Heart left ventricle (tissue), 13 donors: Measurements from ENCODE around the gene FCN2.

Source experiments
- POLR2A ChIP-seq, 2 donors: fragments of 450-650 bp; IDR thresholded peaks; one replicate each; pipeline ENCODE4 v1.6.1; 2017; ENCODE audit warnings: antibody characterized with exemption in 2 of 2, mild to moderate bottlenecking in 2 of 2, moderate library complexity in 2 of 2
- TF ChIP-seq, protein P1 (sequence below), 12 donors: fragments of 200-600 bp; sonication (generic) in 4 of 12; IDR thresholded peaks; one replicate each; pipeline versions ENCODE4 v1.5.0 to v1.8.0; 2018 to 2022; ENCODE audit warnings: antibody characterized with exemption in 12 of 12, mild to moderate bottlenecking in 5 of 12
- donor health status: ischemic (EF 13 %, LVEDD 7.1; RV severe dilation, severe dysfunction).
- donor health status: DM: no; HTN: yes; CAD: no.
- donor health status: DM: no; HTN: no; CAD: no.
- donor health status: ischemic (EF 25% LVEDD 6.9; RV normal size, moderate dysfunction).
- donor health status: ischemic (EF 25% LVEDD 5.7; RV mildly dilated, moderate dysfunction).
- donor health status: ischemic (EF 35%, LVEDD 5.7; RV mildly dilated, moderate dysfunction).
- donor health status: nonischemic (EF 11% LVEDD 7.7; RV severe dilation, severe dysfunction).
- donor health status: DM: yes; HTN: yes; CAD: no.
- donor health status: PGD.
- donor health status: ischemic (EF 29% LVEDD 5.4; RV normal size, mild dysfunction).
- donor health status: nonischemic (EF 23%, LVEDD 6.1; RV moderate dilation, normal function).

DNA sequence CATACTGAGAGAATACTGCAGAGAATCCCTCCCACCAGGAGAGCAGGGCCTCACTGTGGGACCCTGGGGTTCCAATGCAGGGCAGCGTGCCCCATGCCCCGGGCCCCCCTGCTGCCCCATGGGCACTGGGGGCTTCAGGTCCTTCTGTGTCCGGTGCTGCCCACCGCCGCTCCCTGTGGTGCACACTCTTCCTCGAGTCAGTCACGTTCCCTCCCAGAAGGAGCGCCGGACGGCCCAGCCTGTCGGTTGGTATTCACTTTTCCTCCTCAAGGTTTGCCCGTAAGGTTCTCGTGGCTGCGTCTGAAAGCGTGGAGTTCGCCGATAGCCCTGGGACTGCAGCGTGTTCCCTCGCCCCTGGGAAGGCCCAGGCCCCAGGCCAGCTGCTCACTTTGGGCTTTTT lies 48.1 kb upstream of the FCN2 start:
- TF ChIP-seq, protein P1, sequence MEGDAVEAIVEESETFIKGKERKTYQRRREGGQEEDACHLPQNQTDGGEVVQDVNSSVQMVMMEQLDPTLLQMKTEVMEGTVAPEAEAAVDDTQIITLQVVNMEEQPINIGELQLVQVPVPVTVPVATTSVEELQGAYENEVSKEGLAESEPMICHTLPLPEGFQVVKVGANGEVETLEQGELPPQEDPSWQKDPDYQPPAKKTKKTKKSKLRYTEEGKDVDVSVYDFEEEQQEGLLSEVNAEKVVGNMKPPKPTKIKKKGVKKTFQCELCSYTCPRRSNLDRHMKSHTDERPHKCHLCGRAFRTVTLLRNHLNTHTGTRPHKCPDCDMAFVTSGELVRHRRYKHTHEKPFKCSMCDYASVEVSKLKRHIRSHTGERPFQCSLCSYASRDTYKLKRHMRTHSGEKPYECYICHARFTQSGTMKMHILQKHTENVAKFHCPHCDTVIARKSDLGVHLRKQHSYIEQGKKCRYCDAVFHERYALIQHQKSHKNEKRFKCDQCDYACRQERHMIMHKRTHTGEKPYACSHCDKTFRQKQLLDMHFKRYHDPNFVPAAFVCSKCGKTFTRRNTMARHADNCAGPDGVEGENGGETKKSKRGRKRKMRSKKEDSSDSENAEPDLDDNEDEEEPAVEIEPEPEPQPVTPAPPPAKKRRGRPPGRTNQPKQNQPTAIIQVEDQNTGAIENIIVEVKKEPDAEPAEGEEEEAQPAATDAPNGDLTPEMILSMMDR (IDR thresholded peaks at IDR 0.05), result no peak
- no peak for TF ChIP-seq POLR2A (IDR thresholded peaks at IDR 0.05)
